ENCODE data around the gene FREY1. TPM values are rescaled to one million over a fixed set of nuclear protein-coding genes. Genes with fewer than 3 reads are reported as not detected.

FREY1 gene
- total RNA-seq, 2 experiments from 2014 or later: 3.2 to 3.9 TPM

DNA sequence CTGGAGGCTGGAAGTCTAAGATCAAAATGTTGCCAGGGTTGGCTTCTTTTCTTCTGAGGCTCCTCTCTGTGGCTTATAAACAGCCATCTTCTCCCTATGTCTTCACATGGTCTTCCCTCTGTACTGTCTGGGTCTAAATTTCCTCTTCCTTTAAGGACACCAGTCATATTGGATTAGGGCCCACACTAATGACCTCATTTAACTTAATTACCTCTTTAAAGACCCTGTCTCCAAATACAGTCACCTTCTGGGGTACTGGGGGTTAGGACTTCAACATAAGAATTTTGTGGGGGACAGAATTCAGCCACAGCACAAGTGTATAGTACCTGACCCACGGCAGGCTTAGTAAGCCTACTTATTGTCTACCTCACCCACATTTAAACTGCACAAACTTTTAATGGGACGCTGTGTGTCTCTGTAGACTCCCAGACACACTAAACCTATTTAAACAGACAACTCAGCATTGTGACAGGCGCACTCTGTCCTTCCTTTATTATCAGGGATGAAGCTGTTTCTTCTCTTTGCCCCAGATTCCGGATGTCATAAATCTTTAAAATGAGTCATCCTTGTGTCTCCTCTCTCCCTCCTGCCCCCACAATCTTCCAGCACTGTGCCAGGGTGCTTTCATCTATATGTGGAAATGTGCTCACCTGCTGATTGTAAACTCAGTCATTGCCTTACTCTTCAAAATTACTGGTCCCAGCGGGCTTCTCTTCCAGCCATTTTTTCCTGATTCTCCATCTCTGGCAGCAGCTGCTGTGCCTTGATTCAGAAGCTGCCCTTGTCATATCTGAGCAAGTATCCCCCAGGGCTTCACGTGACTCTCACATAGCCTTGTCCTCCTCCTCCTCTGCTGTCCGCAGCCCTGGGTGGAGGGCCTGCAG lies 27.0 kb downstream of the FREY1 start:
- ChIA-PET CTCF (no interaction called here), POLR2A (no interaction called here)
- Mint-ChIP-seq H3K9me3 (no peaks in the 10 kb centered on the region), H3K4me3 (no peak overlapping the region), H3K27ac (no peak overlapping the region), H3K27me3 (no peaks in the 10 kb centered on the region), H3K4me1 (peaks cover 7% of the 10 kb centered on the region), H3K36me3 (ENCODE audit: low read depth) (peaks cover 13% of the 10 kb centered on the region)
- no peak for DNase-seq

DNA sequence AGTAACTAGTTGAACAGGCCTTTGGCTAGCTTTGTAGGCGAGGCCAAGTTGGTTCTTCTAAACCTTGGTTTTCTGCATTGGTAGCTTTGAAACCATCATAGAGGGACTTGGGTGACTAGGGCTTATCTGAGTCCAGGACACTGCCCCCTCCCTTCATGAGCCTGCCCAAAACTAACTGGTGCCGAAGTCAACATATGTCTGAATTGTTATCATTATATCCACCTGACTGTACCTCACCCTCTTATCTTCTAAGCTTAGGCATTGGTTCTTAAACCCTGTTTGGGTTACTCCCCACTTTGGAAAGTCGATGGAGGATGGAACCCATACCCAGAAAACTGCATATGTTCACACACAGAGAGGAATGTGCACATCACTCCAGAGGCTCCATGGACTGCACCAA lies 29.2 kb downstream of the FREY1 start:
- H3K4me3 Mint-ChIP-seq: no peak overlapping the region
- CTCF ChIA-PET: interaction anchor here (1.1 to 1.3 kb wide), 3 partner anchors 15 to 27 kb away, joined by 3 to 6 read pairs (median 3); no protein-coding TSS in a partner anchor
- no peaks in the 10 kb centered on the region for H3K9me3 Mint-ChIP-seq
- H3K27ac Mint-ChIP-seq: no peak overlapping the region
- H3K27me3 Mint-ChIP-seq: no peaks in the 10 kb centered on the region
- POLR2A ChIA-PET: no interaction called here
- no peak for DNase-seq
- H3K36me3 Mint-ChIP-seq (ENCODE audit: low read depth): peaks cover 21% of the 10 kb centered on the region
- H3K4me1 Mint-ChIP-seq: no peaks in the 10 kb centered on the region

GRCh38 chr11:45877221-45877620 lies 29.9 kb downstream of the FREY1 start:
- ChIA-PET POLR2A (no interaction called here), CTCF (interaction anchor here (1.1 to 1.3 kb wide), 3 partner anchors 14 to 27 kb away, joined by 3 to 6 read pairs (median 3); no protein-coding TSS in a partner anchor)
- H3K36me3 Mint-ChIP-seq (ENCODE audit: low read depth): peaks cover 21% of the 10 kb centered on the region
- no peak overlapping the region for H3K27ac Mint-ChIP-seq
- DNase-seq: no peak
- H3K9me3 Mint-ChIP-seq: no peaks in the 10 kb centered on the region
- no peaks in the 10 kb centered on the region for H3K4me1 Mint-ChIP-seq
- H3K4me3 Mint-ChIP-seq: no peak overlapping the region
- H3K27me3 Mint-ChIP-seq: no peaks in the 10 kb centered on the region

GRCh38 chr11:45876401-45876800 lies 30.7 kb downstream of the FREY1 start:
- CTCF ChIA-PET: interaction anchor here (1.0 kb wide), 1 partner anchor 10 kb away, joined by 4 read pairs; no protein-coding TSS in a partner anchor
- Mint-ChIP-seq H3K36me3 (ENCODE audit: low read depth) (peaks cover 22% of the 10 kb centered on the region), H3K4me3 (no peak overlapping the region), H3K27ac (no peak overlapping the region), H3K27me3 (no peaks in the 10 kb centered on the region), H3K9me3 (no peaks in the 10 kb centered on the region), H3K4me1 (no peaks in the 10 kb centered on the region)
- POLR2A ChIA-PET: no interaction called here
- DNase-seq: no peak

GRCh38 chr11:45872651-45873356 lies 34.3 kb downstream of the FREY1 start:
- Mint-ChIP-seq H3K36me3 (ENCODE audit: low read depth) (peaks cover 42% of the 10 kb centered on the region), H3K27ac (no peak overlapping the region), H3K9me3 (no peaks in the 10 kb centered on the region), H3K4me1 (no peaks in the 10 kb centered on the region), H3K4me3 (no peak overlapping the region), H3K27me3 (no peaks in the 10 kb centered on the region)
- CTCF ChIA-PET: interaction anchor here (0.8 to 1.6 kb wide), 4 partner anchors 9 to 134 kb away, joined by 3 to 5 read pairs (median 4); no protein-coding TSS in a partner anchor
- peak; percentile 46 for DNase-seq
- POLR2A ChIA-PET: no interaction called here

DNA sequence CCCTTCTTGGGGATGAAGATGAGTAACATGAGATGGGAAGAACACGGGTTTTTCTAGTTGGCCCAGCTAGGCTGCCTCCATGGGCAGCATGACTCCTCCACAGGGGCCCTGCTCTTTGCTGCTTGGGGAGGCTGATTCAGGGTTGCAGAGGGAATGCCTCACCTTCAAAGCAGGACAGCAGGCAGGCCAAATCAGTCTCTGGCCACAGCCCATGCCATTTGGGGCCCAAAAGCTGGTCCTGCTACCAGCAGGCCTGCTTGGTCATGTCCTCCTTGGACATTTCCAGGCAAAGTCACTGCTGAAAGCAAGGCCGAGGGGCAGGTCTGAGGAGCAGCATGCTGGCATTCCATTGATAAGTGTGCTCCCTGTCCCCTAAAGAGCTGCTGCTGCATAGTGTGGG lies 35.4 kb downstream of the FREY1 start:
- no peaks in the 10 kb centered on the region for H3K9me3 Mint-ChIP-seq
- no peaks in the 10 kb centered on the region for H3K27me3 Mint-ChIP-seq
- peaks cover 44% of the 10 kb centered on the region for H3K36me3 Mint-ChIP-seq (ENCODE audit: low read depth)
- CTCF ChIA-PET: interaction anchor here (0.8 to 0.9 kb wide), 2 partner anchors 8 to 135 kb away, joined by 3 read pairs; no protein-coding TSS in a partner anchor
- POLR2A ChIA-PET: no interaction called here
- H3K4me1 Mint-ChIP-seq: no peaks in the 10 kb centered on the region
- DNase-seq: no peak
- H3K4me3 Mint-ChIP-seq: no peak overlapping the region
- H3K27ac Mint-ChIP-seq: no peak overlapping the region

- Mint-ChIP-seq H3K27me3 (no peaks in the 10 kb centered on the region), H3K36me3 (ENCODE audit: low read depth) (peaks cover 44% of the 10 kb centered on the region), H3K27ac (no peak overlapping the region), H3K4me1 (no peaks in the 10 kb centered on the region), H3K4me3 (no peak overlapping the region), H3K9me3 (no peaks in the 10 kb centered on the region)
- ChIA-PET CTCF (no interaction called here), POLR2A (no interaction called here)
- no peak for DNase-seq
These were observed 36.4 kb downstream of the FREY1 start for GRCh38 chr11:45870706-45871105.

DNA sequence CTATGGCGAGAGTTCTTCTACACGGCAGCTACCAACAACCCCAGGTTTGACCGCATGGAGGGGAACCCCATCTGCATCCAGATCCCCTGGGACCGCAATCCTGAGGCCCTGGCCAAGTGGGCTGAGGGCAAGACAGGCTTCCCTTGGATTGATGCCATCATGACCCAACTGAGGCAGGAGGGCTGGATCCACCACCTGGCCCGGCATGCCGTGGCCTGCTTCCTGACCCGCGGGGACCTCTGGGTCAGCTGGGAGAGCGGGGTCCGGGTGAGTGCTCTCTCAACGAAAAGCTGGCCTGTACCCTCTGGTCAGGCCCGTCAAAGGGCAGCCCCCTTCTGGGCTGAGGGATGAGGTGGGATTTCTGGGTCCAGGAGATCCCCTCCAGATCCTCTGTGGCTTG lies 37.5 kb downstream of the FREY1 start:
- DNase-seq: no peak
- CTCF ChIA-PET: no interaction called here
- H3K36me3 Mint-ChIP-seq (ENCODE audit: low read depth): peaks cover 44% of the 10 kb centered on the region
- no peaks in the 10 kb centered on the region for H3K4me1 Mint-ChIP-seq
- H3K9me3 Mint-ChIP-seq: no peaks in the 10 kb centered on the region
- H3K4me3 Mint-ChIP-seq: no peak overlapping the region
- no peak overlapping the region for H3K27ac Mint-ChIP-seq
- H3K27me3 Mint-ChIP-seq: no peaks in the 10 kb centered on the region
- POLR2A ChIA-PET: no interaction called here

GRCh38 chr11:45864041-45864440 lies 43.0 kb downstream of the FREY1 start:
- H3K27me3 Mint-ChIP-seq: no peaks in the 10 kb centered on the region
- H3K36me3 Mint-ChIP-seq (ENCODE audit: low read depth): peaks cover 38% of the 10 kb centered on the region
- no peak overlapping the region for H3K27ac Mint-ChIP-seq
- no peak for DNase-seq
- no peak overlapping the region for H3K4me3 Mint-ChIP-seq
- CTCF ChIA-PET: interaction anchor here (0.8 to 1.7 kb wide), 2 partner anchors 8 to 14 kb away, joined by 3 to 6 read pairs; no protein-coding TSS in a partner anchor
- POLR2A ChIA-PET: no interaction called here
- H3K9me3 Mint-ChIP-seq: no peaks in the 10 kb centered on the region
- H3K4me1 Mint-ChIP-seq: no peaks in the 10 kb centered on the region

- H3K4me3 Mint-ChIP-seq: no peak overlapping the region
- POLR2A ChIA-PET: no interaction called here
- H3K9me3 Mint-ChIP-seq: no peaks in the 10 kb centered on the region
- H3K36me3 Mint-ChIP-seq (ENCODE audit: low read depth): peaks cover 30% of the 10 kb centered on the region
- no peaks in the 10 kb centered on the region for H3K27me3 Mint-ChIP-seq
- CTCF ChIA-PET: interaction anchor here (0.6 to 2.2 kb wide), 6 partner anchors 10 to 1241 kb away, joined by 3 to 10 read pairs (median 4); no protein-coding TSS in a partner anchor
- no peak for DNase-seq
- no peak overlapping the region for H3K27ac Mint-ChIP-seq
- H3K4me1 Mint-ChIP-seq: no peaks in the 10 kb centered on the region
These were observed 46.1 kb downstream of the FREY1 start for GRCh38 chr11:45860764-45861510.

GRCh38 chr11:45860348-45860747 lies 46.7 kb downstream of the FREY1 start:
- H3K27me3 Mint-ChIP-seq: no peaks in the 10 kb centered on the region
- ChIA-PET CTCF (interaction anchor here (0.6 to 2.2 kb wide), 4 partner anchors 10 to 1240 kb away, joined by 3 to 10 read pairs (median 4); no protein-coding TSS in a partner anchor), POLR2A (no interaction called here)
- no peak for DNase-seq
- H3K27ac Mint-ChIP-seq: no peak overlapping the region
- peaks cover 30% of the 10 kb centered on the region for H3K36me3 Mint-ChIP-seq (ENCODE audit: low read depth)
- no peak overlapping the region for H3K4me3 Mint-ChIP-seq
- no peaks in the 10 kb centered on the region for H3K4me1 Mint-ChIP-seq
- H3K9me3 Mint-ChIP-seq: no peaks in the 10 kb centered on the region

- H3K36me3 Mint-ChIP-seq (ENCODE audit: low read depth): peaks cover 27% of the 10 kb centered on the region
- DNase-seq: no peak
- H3K27me3 Mint-ChIP-seq: no peaks in the 10 kb centered on the region
- no peaks in the 10 kb centered on the region for H3K9me3 Mint-ChIP-seq
- POLR2A ChIA-PET: no interaction called here
- H3K4me3 Mint-ChIP-seq: no peak overlapping the region
- no peak overlapping the region for H3K27ac Mint-ChIP-seq
- no peaks in the 10 kb centered on the region for H3K4me1 Mint-ChIP-seq
- CTCF ChIA-PET: interaction anchor here (0.6 to 2.3 kb wide), 3 partner anchors 12 to 88 kb away, joined by 3 to 10 read pairs (median 8); partner anchors contain the start of gene CRY2
These were observed 47.4 kb downstream of the FREY1 start for GRCh38 chr11:45859661-45860140.
